OCI-LY1 (cell line): ENCODE measurements around the gene S100A5.

ENCODE experiments used
- EZH2 ChIP-seq: fragments of 200-600 bp; sonication (generic), shearing (Covaris generic); IDR thresholded peaks from 2 replicates; pipeline ENCODE4 v1.8.0; 2017; ENCODE audit warnings: borderline replicate concordance, mixed run types, mild to moderate bottlenecking, antibody characterized with exemption, low read length, moderate library complexity, mixed read lengths
- TF ChIP-seq, protein P1 (sequence below): fragments of 200-600 bp; sonication (generic), shearing (Covaris generic); IDR thresholded peaks from 2 replicates; pipeline ENCODE4 v1.5.1; 2017; ENCODE audit warnings: mild to moderate bottlenecking, antibody characterized with exemption, low read length, moderate library complexity, mixed read lengths

DNA sequence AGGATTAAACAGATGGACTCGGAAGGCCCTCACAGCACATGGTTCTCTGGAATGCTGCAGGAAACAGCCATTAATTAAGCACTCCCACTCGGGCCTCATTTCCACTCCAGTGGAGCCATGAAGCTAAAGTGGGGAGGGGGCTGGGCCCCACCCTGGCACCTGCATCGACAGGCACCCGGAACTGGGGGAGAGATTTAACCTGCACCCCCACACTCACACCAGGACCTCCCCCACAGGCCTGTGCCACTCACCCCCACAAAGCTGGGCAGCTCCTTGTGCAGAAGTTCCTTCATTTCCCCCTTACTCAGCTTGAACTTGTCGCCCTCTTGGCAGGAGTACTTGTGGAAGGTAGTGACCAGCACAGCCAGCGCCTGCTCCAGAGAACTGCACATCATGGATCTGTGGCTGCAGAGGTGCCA lies 22.8 kb upstream of the S100A5 start:
- TF ChIP-seq, protein P1, sequence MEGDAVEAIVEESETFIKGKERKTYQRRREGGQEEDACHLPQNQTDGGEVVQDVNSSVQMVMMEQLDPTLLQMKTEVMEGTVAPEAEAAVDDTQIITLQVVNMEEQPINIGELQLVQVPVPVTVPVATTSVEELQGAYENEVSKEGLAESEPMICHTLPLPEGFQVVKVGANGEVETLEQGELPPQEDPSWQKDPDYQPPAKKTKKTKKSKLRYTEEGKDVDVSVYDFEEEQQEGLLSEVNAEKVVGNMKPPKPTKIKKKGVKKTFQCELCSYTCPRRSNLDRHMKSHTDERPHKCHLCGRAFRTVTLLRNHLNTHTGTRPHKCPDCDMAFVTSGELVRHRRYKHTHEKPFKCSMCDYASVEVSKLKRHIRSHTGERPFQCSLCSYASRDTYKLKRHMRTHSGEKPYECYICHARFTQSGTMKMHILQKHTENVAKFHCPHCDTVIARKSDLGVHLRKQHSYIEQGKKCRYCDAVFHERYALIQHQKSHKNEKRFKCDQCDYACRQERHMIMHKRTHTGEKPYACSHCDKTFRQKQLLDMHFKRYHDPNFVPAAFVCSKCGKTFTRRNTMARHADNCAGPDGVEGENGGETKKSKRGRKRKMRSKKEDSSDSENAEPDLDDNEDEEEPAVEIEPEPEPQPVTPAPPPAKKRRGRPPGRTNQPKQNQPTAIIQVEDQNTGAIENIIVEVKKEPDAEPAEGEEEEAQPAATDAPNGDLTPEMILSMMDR = no peak
- TF ChIP-seq EZH2 = no peak
